Measurements from ENCODE around the gene ROS1. TPM values are rescaled to one million over a fixed set of nuclear protein-coding genes. Genes with fewer than 3 reads are reported as not detected.

Gene ROS1
- total RNA-seq, 4 donors from 2014 or later: under 0.01 to 0.17 TPM; not detected in 2

DNA sequence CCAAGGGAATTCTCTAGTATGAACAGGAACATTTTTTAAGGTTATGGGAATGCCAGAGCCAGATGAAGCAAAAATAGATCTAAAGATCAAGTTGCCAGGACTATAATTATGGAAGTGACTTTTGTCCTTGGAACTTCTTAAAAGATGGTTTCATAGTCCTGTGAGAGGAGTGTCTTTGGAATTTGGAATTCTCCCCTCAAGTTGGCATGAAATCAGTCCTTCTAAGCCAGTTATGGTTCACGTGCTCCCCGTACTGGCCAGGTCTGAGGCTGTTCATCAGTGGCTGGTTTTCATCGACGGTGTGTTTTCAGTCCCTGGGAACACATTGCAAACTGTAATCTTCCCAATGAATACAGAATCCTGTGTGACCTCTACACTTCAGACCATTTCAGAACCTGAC lies 97.2 kb downstream of the ROS1 start:
- TF ChIP-seq, protein P1, sequence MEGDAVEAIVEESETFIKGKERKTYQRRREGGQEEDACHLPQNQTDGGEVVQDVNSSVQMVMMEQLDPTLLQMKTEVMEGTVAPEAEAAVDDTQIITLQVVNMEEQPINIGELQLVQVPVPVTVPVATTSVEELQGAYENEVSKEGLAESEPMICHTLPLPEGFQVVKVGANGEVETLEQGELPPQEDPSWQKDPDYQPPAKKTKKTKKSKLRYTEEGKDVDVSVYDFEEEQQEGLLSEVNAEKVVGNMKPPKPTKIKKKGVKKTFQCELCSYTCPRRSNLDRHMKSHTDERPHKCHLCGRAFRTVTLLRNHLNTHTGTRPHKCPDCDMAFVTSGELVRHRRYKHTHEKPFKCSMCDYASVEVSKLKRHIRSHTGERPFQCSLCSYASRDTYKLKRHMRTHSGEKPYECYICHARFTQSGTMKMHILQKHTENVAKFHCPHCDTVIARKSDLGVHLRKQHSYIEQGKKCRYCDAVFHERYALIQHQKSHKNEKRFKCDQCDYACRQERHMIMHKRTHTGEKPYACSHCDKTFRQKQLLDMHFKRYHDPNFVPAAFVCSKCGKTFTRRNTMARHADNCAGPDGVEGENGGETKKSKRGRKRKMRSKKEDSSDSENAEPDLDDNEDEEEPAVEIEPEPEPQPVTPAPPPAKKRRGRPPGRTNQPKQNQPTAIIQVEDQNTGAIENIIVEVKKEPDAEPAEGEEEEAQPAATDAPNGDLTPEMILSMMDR (IDR thresholded peaks at IDR 0.05; ENCODE audit: low read depth): no peak

DNA sequence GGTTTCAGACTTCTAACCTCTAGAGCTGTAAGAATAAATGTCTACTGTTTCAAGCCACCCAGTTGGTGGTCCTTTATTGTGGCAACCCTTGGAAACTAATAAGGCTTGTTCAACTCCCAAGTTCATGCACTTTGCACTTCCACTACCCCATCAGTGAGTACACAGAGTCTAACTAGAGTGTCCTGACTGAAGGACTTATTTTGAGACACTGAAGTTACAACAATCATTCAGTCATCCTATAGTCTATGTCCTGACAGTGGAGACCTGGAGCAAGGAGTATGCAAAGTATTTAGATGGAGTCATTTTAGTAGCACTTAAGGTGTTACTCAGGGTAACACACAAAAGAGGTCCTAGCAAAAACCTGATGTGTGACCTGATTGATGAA lies 97.7 kb downstream of the ROS1 start:
- TF ChIP-seq, protein P1 (IDR thresholded peaks at IDR 0.05; ENCODE audit: low read depth): no peak

DNA sequence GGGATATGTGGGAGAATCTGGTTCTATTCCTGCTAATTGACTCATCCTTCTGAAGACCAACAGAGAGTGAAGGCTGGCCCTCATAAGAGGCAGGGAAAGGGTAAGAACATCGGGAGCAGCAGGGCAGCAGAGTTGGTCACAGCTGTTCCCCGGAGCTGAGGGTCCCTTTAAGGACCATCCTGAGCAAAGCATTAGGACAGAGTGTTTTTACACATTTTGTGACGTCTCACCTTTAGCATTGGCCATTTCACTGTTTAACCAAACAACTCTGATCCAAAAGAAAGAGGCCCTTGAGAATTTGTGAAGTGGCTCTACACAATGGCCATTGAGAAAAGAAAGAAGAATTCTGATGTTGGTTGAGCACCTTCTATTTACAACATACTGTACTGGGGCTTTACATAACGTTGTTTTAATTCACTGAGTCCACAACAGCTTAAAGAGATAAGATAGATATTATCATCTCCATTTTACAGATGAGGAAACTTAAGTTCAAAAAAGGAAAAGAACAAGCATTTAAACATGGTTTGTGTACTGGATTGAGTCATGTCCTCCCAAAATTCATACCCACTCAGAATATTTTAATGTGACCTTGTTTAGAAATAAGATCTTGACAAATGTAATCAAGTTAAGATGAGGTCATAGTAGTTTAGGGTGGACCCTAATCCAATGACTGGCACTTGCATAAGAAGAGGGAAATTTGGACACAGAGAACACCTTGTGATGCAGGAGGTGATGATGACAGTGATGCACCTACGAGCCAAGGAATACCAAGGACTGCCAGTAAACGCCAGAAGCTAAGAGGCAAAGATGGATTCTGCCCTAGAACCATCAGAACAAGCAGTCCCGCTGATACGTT lies 98.4 kb downstream of the ROS1 start:
- TF ChIP-seq, protein P1 (IDR thresholded peaks at IDR 0.05; ENCODE audit: low read depth): no peak

DNA sequence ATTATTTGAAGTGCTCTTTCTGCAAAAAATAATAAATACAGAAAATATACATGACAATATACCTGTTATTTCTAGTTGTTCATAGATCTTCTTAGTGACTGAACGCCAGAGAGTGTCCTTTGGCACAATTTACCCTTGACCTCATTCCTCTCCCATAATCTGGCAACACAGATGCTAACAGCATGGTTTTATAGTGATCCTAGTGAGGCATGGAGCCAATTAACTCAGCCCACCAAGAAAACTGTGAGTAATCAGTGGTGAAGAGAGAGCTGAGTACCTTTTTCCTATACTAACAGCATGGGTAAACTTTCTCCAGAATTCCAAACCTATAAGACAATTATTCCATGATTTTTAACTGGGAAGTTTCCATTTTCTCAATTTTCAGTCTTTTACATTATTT lies 99.3 kb downstream of the ROS1 start:
- TF ChIP-seq, protein P1 (IDR thresholded peaks at IDR 0.05; ENCODE audit: low read depth): no peak

DNA sequence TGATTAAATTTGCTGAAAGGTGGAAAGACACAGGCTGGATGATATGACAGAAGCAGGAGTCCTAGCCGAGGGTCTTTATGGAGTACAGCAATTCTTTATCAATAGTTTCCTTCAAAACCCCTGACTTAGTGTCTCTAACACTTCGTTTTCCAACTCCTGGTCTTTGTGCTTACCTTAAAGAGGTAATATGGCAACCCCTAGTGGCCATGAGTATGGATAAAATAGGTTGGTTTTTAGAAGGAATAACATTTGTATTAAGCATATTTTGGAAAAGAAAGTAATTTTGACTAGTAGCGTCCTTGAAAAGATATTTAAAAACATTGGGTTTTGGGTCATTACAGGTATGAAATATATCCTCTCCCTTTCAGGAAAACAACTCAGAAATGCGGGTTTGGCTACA lies 108.5 kb downstream of the ROS1 start:
- TF ChIP-seq, protein P1 (IDR thresholded peaks at IDR 0.05; ENCODE audit: low read depth): no peak

DNA sequence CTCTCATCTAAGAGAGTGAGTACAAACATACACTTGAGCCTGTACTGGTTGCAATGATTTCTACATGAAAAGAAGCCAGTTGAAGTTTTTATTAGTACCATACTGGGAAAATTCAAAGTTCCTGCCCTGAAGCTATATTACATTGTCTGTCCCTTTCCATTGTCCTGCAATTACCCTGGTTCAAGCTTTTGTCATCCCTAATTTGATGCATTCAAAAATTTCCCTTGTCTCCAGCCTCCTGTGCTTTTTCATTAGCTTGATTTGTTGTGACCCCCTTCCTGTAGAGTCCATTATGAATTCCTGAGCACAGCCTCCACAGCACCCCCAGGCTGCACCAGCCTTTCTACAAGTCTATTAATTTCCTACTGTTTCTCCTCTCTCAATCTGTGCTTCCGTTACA lies 114.0 kb downstream of the ROS1 start:
- TF ChIP-seq, protein P1 (IDR thresholded peaks at IDR 0.05; ENCODE audit: low read depth): no peak

DNA sequence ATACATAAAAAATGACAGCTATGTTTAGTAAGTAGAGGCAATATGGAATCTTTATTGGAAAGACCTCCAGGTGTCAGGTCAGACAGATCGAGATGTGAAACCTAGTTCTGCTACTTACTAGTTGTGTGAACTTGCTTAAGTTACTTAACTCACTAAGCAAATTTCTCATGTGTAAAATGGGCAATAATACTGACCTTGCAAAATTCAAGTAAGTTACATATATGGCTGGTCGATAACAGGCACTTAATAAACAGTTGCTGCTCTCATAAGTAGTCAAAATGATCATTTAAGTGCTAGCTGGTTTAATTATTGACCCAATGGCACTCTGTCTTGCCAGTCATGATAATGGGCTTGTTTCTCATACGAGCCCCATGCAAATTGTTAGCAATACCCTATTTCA lies 114.4 kb downstream of the ROS1 start:
- TF ChIP-seq, protein P1 (IDR thresholded peaks at IDR 0.05; ENCODE audit: low read depth): no peak

Data from subcutaneous adipose tissue (tissue), 4 donors.